DLD1 (cell line): Measurements from ENCODE around the gene PTPRD.

ENCODE experiments used
- in situ Hi-C: cut with HindIII; loops from 2 replicates; pipeline ENCODE4 v1.10.0; 2017; ENCODE audit warnings: low sequenced_read_pairs

Gene PTPRD

DNA sequence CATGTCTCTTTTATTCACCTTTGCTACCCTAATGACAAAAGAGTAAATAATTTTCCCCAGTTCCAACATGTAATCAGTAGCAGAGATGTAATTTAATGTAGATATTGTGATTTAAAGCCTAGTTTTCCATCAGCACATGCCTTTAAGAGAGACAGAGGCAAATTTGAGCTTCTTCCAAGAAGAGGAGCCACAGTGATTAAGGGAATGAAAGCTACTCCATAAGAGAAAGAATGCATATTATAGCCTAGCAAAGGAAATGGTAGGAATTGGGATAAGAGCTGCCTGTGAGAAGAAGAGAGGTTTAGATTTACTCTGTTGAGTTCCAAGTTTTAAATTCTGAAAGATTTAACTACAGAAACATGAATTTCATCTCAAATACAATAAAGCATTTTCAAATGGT is 2222.2 kb downstream of the PTPRD start:
- in situ Hi-C loops, result no loop called here

DNA sequence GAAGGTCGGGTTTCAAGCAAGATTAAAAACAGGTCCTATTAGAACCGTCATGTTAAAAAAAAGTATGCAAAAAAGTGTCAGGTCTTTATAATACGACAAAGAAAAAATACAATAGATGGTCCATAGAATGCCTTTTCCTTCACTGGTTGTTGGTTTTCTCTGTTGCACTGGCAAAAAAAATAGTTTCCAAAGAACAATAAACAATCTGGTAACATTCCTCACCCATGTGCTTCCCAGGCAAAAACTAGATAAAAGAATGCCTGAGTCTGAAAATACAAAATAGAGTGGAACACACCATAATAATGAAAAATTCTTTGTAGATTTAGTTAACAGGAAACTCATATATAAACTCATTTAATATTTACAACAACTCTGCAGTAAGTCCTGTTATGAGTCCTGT is 2223.3 kb downstream of the PTPRD start:
- in situ Hi-C loops, result no loop called here

DNA sequence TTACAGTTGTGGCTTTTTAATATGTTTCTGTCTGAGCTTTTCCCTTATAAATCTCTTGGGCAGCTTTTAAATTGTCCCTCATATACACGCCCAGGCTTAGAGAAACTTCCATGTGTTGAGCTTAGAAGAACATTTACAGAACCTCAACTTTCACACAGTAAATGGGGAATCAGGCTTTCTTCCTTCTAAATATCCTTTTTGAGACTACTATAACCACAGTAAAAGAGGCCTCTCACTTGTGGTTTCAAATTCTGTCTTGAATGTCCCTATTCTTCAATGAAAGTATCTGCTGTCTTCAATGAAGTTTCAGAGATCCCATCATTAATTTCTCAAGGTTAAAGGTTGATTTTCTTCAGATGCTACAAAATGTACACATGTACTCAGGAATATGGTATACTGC is 2224.7 kb downstream of the PTPRD start:
- in situ Hi-C loops, result no loop called here

DNA sequence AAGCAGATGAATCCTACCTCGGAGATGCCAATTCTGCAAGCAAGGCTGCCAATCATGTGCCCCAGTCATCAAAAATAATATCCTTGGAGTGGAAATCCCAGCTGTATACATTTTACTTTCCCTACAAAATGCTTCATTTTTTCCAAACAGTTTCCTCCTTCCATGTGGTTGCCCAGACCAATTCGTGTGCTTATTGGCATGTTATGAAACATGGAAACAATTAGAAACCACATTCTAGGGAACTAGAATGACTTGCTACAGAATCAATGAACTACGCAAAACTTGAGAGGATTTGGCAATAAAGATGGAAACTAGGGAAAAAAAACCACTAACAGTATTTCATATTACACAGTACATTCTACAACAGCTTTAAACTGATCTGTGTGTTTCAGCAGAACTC is 2228.7 kb downstream of the PTPRD start:
- in situ Hi-C loops, result no loop called here

DNA sequence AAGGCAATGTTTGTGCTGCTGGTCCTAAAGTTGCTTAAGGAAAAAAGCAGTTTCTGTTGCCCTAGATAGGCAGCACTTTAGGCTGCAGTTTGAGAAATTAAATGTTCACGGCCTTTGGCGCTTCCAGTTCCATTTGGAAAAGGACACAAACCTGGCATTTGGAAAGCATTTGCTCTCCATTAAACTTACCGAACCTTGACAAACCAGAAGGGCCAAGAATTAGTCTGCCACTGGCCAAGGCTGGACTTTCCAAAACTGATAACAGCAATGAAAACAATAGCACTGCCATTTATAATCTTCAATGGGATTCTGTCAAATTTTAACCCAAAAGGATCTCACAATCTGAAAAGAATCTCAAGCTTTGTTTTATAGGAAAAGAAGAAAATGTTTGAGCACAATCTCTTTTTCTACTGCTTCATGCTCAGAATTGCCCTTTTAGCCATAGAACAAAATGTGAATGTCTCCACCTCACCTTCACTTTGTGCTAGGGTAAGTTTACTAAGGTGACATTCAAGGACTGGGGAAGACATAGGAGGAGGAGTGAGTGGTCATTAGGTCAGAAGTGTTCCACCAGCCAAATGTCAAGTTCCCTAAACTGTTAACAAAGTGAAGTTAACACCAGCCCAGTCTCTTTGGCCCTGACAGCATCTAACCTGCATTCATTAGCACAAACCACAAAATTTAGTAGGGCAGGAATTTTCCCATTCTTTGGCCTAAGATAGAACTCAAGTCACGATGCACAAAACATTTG is 2229.8 kb downstream of the PTPRD start:
- in situ Hi-C loops, result no loop called here

DNA sequence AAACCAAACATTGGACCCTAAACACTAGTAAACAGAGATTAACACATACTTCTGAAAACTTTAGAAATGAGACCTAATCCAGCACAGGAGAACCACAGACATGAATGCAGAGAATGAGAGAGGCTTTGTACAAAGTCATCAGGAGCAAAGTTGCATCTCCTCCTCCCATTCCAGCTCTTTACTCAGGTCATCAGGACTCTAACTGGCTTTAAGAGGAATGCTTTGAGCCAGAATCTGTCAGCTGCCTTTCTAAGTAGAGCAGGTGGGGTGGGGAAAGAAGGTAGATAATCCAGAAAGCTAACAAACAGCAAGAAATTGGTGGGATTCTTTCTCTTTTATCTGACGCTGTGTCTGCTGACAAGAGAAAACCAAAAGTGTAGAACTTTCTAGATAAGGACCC is 2230.5 kb downstream of the PTPRD start:
- in situ Hi-C loops, result no loop called here

DNA sequence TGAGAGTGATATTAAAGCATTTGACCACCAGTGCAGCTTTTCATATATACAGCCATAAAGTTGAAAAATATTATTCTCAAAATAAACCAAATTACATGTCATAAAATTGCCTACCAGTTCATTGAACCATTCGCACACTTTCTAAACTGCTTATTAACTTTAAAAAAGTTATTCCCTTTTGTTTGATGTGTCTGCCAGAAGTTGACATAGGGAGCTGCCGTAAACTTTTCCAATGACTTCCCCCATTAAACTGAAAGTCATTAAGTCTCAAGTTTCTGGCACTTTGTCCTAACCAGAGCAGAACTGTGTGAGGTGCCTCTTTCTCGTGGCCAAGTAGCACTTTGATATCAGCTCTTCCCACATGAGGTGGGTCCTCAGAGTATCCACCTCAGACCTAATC is 2231.2 kb downstream of the PTPRD start:
- in situ Hi-C loops, result no loop called here

DNA sequence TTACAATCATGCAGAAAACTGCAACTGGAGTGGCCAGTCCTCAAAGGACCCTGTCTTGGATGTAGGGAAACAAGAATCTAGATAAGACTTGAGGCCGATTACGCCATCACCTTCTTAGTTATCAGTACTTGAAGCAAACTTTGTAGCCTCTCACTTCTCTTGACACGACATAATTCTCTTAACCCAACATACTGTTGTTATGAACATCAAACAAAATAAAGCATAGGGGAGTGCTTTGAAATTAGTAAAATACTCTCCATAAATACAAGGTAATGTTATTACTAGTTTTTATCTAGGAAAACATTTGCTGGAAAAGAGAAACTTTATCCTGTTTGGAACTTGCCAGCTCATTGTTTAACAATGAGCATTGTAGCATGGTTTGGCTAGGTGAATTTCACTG is 2238.3 kb downstream of the PTPRD start:
- in situ Hi-C loops, result no loop called here

DNA sequence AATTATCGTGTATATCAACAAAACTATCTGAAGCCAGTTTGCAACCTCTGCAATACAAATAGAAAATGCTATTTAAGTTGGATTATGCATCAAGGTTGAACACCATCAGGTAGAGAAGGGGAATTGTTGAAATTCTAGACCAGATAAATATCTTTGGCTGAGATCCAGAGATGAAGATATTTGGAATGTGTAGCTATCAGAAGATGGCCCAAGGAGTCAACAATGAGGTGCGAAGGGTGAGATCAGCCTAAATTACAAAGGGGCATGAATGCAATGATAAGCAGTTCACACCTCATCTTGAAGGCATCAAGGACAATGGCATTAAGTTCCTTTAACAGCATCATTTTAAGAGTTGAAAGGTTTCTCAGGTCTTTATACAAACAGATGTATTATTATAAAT is 2241.1 kb downstream of the PTPRD start:
- in situ Hi-C loops, result no loop called here

DNA sequence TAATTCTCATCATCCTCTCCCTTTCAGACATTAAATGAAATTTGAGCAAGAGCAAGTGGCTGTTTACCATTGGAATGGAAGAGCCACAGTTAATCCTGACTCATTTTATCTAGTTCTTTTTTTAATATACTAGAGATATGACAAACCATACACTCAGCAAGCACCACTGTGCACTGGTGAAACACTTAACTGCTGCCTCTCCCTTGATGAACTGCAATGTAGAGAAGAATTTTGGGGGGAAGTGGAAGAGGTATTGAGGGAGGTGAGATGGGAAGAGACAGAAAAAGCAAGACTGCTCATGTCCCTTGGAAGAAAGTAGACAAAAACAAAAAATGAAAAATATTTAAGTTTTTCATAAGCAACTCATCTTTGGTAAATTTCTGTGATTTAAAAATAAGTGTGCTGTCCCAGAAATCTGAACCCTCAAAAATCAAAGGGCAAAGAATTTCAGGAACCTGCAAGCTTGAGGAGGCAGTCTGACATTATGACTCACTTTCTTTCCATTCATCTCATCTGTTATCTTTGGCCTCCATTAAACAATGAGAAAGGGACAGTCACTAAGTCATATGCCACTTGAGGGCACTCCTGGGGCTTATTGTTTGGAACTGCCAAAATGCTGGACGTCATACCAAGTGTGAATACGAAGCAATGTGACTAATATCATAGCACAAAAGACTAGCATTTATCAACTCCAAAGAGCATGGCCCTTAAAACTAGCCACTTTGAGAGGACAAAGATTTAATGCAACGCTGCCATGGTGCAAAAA is 2246.5 kb downstream of the PTPRD start:
- in situ Hi-C loops, result loop anchor here (10.0 kb wide), 1 partner anchor 58 kb away; no protein-coding TSS in a partner anchor

DNA sequence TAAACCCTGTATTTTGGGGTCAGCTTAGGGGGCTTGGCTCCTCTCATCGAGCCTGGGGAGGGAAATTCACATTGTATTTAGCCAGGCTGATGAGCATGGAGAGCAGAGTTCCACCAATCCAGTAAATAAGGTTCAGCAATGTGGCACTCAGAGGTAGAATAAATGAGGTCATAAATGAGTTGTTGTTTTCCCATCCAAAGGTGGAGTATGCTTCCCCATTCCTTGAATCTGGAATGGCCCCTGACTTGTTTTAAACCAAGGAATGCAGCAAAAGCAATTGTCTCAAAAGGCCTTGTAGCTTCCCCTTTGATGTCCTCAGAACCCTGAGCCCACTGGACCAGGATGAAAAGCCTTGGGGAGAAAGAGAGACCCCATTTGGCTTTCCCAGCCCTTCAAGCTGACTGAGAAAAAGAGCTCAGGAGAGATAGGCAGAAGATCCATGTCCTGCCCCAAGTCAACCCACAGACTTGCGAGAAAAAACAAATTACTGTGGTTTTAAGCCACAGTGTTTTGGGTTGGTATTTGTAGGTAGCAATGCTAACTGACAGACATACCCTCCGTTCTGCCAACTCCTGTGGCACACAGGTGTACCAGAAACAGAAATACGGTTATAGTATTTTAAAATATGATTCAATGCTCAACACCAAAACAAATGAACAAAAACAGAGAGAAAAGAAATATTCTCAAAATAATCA is 2247.2 kb downstream of the PTPRD start:
- in situ Hi-C loops, result loop anchor here (10.0 kb wide), 1 partner anchor 59 kb away; no protein-coding TSS in a partner anchor

DNA sequence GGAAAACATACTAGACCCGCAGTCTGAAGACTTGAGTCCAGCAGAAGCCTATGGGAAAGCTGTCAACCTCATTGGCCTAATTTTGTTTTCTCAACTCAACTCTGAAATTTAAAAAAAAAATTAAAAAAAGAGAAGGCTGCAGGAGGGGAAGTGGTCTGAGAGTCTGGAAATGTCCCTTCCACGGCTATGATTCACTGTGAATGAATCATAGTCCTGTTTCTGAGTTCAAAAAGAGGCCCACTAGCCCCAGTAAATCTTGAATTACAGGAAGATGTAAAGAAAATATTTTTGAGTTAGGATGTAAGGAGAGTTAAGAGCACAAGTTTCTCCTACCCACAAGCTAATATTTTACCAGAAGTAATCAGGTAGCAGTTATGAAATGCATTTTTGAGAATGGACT is 2247.8 kb downstream of the PTPRD start:
- in situ Hi-C loops, result loop anchor here (10.0 kb wide), 1 partner anchor 60 kb away; no protein-coding TSS in a partner anchor

DNA sequence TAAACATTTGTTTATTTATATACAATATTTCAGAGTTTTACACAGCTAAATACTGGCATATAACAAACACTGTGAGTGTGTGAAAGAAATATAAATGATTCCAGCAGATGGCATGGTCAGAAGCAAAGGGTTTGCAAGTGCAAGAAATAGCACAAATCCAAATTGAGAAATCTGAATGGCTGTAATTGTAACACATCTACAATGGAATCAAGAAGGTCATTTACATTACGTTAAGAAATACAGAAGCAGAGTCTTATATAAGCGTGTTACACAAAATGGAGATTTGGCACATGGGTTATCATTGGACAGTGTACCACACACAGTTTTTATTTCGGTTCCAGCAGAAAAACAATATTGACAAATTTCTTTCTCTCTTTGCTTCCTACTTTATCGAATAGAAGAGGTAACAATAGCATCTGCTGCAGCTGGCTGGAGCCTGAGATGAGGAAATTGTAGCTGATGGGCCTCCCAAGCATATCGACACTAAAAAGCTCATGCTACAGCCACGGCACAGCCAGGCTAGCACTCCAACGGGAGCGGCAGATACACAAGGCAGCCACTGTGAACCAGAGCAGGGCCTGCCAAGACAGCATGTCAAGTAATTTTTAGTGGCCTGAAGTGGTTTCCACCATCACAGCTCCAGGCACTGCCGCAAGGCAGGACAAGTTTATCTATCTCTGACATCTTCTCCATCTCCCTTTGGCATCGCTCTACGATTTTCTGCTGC is 2248.6 kb downstream of the PTPRD start:
- in situ Hi-C loops, result loop anchor here (10.0 kb wide), 1 partner anchor 61 kb away; no protein-coding TSS in a partner anchor

DNA sequence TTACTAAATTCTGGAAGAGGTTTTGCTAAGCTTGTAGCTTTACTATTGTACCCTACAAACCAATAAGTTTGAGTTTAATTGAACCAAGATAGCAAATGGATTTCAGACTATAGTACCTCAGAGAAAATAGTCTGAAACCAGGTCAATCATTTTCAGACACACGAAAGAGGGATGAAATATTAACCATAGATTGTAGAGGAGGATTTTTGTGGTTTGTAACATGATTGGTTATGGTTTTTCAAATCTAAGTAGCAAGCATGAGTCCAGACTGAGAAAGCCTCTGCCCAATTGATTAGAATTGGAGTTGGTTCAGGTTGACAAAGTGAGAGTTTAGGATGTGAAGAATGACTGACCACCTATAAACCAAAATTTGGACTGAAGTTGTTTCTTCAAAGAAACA is 2250.6 kb downstream of the PTPRD start:
- in situ Hi-C loops, result loop anchor here (10.0 kb wide), 1 partner anchor 63 kb away; no protein-coding TSS in a partner anchor

DNA sequence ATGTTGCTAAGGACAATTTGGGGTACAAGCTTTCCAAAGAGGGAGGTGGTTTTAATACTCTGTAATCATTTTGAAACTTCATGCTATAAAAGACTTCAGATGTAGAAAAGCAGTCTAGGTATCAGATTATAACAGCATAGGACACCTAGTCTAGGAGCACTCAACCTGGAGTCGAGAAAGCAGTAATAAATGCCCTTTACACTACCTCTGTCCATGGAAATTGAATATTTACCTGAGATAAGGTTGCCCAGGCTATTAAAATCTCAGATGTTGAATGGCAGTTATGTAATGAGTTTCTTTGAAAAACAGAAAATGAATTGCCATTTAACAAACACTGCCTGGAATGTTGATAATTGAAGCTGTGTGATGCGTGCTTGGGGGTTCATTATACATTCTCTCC is 2251.4 kb downstream of the PTPRD start:
- in situ Hi-C loops, result loop anchor here (10.0 kb wide), 1 partner anchor 63 kb away; no protein-coding TSS in a partner anchor

DNA sequence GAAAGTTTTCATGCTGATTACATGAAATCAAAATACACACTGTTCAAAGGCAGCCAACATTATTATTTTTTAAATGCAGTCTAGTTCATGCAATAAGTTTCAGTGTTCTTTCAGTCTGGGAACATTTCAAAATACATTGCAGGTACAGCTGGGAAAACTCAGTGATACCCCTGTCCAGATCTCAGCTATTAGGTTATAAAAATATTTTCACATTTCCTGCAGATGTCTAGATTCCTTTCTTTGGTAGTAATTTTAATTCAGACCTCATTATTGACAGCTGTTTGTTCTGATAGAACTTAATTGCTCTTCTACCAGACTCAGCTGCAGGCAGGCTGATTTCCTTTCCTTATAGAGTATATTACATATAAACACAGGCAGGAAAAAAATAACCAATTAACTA is 2256.4 kb downstream of the PTPRD start:
- in situ Hi-C loops, result no loop called here

DNA sequence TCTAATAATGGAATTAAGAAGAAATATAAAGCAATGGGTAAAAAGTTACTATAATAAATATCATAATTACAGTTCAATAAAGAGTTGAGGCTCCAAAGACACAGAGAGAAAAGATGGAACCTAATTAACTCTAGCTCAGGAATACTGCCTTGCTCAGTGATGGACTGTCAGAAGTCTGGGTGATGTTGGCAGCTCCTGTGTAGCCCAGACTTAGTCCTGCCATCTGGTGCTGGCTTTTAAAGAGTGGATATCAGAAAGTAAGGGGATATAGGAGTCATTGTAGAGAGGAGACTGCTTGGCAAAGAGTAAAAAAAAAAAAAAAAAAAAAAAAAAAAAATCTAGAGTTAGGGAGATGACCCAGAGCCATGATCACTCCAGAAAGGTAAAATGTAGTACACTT is 2261.4 kb downstream of the PTPRD start:
- in situ Hi-C loops, result no loop called here

DNA sequence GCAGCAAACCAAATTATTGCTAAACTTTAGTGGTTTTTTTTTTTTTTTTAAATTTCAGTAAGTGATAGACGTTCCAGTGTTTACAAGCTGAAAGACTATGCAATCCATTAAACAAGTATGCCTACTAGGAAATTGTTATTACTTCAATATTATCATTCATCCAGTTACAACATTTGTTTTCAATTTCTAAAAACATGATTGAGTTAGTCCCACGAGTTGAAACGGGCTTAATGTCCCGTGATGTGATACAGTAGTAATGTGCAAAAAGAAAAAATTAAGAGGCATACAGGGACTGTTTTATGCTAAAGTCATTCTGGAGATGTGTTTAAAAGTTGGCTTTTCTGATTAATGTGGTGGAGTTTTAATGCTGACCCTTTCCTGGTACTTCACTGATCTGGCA is 2262.9 kb downstream of the PTPRD start:
- in situ Hi-C loops, result no loop called here

DNA sequence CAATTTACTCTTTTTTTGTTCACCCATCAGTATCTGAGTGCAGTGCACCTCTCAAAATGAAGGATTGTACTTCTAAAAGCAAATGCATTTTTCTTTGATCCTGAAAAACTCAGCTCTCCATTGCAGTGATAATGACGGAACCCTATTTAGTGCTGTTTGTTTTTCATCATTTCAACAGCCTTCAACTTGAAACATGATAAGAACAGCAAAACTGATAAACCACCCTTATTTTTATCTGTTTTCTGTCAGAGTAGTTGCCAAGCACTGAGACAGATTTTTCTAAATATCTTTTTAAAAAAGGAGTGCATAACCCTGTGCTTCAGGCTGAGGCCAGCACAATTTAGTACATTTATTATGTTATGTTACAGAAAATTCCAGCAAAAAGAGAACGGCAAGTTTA is 2263.4 kb downstream of the PTPRD start:
- in situ Hi-C loops, result no loop called here

DNA sequence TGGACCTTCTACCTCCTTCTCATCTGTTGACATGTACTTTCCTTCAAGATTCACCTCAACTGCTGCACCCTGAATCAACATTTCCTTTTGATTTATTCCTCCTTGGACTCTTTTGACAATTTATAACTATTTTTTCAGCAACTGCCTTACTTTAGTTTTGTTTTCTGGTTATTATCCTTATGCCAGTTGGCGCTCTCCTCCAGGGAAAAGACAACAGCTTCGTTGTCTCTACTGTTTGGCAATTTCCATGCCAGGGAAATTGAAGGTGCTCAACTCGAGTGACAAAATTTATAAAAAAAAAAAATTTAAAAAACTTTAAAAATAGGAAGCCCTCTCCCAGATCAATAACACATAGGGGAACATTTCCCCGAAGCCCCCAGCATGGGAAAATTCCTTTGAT is 2264.0 kb downstream of the PTPRD start:
- in situ Hi-C loops, result no loop called here

DNA sequence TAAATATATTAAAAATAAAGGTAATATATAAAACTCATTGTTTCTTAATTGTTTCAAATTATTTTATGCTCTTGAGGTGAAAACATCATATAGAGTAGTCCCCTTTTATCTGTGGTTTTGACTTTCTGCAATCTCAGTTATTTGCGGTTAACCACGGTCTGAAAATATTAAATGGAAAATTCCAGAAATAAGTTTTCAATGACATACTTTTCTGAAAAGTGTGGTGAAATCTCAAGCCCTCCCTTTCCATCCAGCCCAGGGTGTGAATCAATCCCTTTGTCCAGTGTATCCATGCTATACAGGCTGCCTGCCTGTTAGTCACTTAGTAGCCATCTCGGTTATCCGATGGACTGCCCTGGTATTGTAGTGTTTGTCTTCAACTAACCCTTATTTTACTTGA is 2266.5 kb downstream of the PTPRD start:
- in situ Hi-C loops, result no loop called here
